ENCODE results near the gene DNAH17. TPM values are rescaled to one million over a fixed set of nuclear protein-coding genes. Genes with fewer than 3 reads are reported as not detected.

DNAH17 gene
- polyA plus RNA-seq, 1 of the 3 experiments (the other 2 are of a cell fraction): not detected

DNA sequence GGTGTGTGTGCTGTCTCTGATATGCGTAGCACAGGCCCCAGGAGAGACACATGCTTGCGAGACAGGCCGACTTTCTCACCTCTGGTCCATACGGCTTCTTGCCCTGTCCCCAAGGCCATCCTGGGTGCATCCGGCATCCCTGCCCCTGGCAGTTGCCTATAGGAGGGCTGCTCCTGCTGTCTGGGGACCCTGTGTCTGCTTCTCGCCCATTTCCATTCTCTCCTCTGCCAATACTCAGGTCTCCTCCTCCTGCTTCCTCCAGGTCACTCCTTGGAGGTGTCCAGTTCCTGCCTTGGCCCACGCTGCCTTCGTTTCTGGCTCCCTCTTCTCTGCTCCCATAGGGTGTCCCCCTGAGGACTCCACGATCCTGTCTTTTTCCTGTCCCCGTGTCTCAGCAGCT is 89.0 kb downstream of the DNAH17 start:
- no peaks in the 10 kb centered on the region for H3K79me2 ChIP-seq (ENCODE audit: insufficient read depth)

More for the DNA sequence above, 89.0 kb downstream of the DNAH17 start:
- no peaks in the 10 kb centered on the region for H3K9me3 ChIP-seq
- WGBS (ENCODE audit: low lambda C conversion rate): 78% methylated on average over 10 of the region's 10 CpGs
- no peak overlapping the region for H3K4me3 ChIP-seq (ENCODE audit: low read depth in 2 of 2, low read length in 1 of 2)
- no peak overlapping the region for H3K4me2 ChIP-seq
- TF ChIP-seq JUND (IDR thresholded peaks at IDR 0.05): no peak
- no peak for TF ChIP-seq POLR2AphosphoS5 (IDR thresholded peaks at IDR 0.05; ENCODE audit: low read depth, low read length)
- TF ChIP-seq MXI1 (IDR thresholded peaks at IDR 0.05; ENCODE audit: low read depth, low read length): no peak
- TF ChIP-seq RXRA (IDR thresholded peaks at IDR 0.05; ENCODE audit: borderline replicate concordance, low read depth): no peak
- TF ChIP-seq RFX5 (IDR thresholded peaks at IDR 0.05; ENCODE audit: low read length): no peak
- TF ChIP-seq SMC3 (IDR thresholded peaks at IDR 0.05; ENCODE audit: low read depth, low read length): no peak
- TF ChIP-seq EZH2phosphoT487 (IDR thresholded peaks at IDR 0.05; ENCODE audit: borderline replicate concordance, low read depth): no peak
- TF ChIP-seq FOSL2 (IDR thresholded peaks at IDR 0.05; ENCODE audit: borderline replicate concordance, low read depth): no peak
- TF ChIP-seq, protein P1, sequence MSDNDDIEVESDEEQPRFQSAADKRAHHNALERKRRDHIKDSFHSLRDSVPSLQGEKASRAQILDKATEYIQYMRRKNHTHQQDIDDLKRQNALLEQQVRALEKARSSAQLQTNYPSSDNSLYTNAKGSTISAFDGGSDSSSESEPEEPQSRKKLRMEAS (IDR thresholded peaks at IDR 0.05; ENCODE audit: low read depth): no peak
- TF ChIP-seq EP300 (IDR thresholded peaks at IDR 0.05; ENCODE audit: borderline replicate concordance in 1 of 2, low read depth in 1 of 2, low read length in 1 of 2): no peak
- TF ChIP-seq, protein P2, sequence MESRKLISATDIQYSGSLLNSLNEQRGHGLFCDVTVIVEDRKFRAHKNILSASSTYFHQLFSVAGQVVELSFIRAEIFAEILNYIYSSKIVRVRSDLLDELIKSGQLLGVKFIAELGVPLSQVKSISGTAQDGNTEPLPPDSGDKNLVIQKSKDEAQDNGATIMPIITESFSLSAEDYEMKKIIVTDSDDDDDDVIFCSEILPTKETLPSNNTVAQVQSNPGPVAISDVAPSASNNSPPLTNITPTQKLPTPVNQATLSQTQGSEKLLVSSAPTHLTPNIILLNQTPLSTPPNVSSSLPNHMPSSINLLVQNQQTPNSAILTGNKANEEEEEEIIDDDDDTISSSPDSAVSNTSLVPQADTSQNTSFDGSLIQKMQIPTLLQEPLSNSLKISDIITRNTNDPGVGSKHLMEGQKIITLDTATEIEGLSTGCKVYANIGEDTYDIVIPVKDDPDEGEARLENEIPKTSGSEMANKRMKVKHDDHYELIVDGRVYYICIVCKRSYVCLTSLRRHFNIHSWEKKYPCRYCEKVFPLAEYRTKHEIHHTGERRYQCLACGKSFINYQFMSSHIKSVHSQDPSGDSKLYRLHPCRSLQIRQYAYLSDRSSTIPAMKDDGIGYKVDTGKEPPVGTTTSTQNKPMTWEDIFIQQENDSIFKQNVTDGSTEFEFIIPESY (IDR thresholded peaks at IDR 0.05; ENCODE audit: borderline replicate concordance, low read depth): no peak
- TF ChIP-seq NRF1 (IDR thresholded peaks at IDR 0.05; ENCODE audit: low read depth, low read length): no peak
- TF ChIP-seq, protein P3, sequence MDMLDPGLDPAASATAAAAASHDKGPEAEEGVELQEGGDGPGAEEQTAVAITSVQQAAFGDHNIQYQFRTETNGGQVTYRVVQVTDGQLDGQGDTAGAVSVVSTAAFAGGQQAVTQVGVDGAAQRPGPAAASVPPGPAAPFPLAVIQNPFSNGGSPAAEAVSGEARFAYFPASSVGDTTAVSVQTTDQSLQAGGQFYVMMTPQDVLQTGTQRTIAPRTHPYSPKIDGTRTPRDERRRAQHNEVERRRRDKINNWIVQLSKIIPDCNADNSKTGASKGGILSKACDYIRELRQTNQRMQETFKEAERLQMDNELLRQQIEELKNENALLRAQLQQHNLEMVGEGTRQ (IDR thresholded peaks at IDR 0.05; ENCODE audit: borderline replicate concordance, low read depth, low read length): no peak
- TF ChIP-seq FOXM1 (IDR thresholded peaks at IDR 0.05; ENCODE audit: low read depth): no peak
- TF ChIP-seq TAF1 (IDR thresholded peaks at IDR 0.05; ENCODE audit: borderline replicate concordance, low read depth, low read length): no peak
- TF ChIP-seq ELF1 (IDR thresholded peaks at IDR 0.05): no peak
- TF ChIP-seq, protein P4, sequence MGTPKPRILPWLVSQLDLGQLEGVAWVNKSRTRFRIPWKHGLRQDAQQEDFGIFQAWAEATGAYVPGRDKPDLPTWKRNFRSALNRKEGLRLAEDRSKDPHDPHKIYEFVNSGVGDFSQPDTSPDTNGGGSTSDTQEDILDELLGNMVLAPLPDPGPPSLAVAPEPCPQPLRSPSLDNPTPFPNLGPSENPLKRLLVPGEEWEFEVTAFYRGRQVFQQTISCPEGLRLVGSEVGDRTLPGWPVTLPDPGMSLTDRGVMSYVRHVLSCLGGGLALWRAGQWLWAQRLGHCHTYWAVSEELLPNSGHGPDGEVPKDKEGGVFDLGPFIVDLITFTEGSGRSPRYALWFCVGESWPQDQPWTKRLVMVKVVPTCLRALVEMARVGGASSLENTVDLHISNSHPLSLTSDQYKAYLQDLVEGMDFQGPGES (IDR thresholded peaks at IDR 0.05; ENCODE audit: low read depth, low read length): no peak
- no peaks in the 10 kb centered on the region for H3K27me3 ChIP-seq (ENCODE audit: insufficient read depth)
- no peaks in the 10 kb centered on the region; a peak in 1 of 4 replicates for H3K4me1 ChIP-seq (ENCODE audit: control insufficient read depth in 1 of 2, insufficient read depth in 2 of 2, low read depth in 1 of 2, low read length in 1 of 2)
- no peak for DNase-seq
- no peaks in the 10 kb centered on the region for H3F3A ChIP-seq (replicated peaks; ENCODE audit: insufficient read depth)
- no peaks in the 10 kb centered on the region for H3K36me3 ChIP-seq (replicated peaks in 1 of 2; ENCODE audit: control insufficient read depth in 1 of 2, insufficient read depth in 2 of 2, low read length in 1 of 2)
- H4K20me1 ChIP-seq (ENCODE audit: insufficient read depth): no peaks in the 10 kb centered on the region
- no peak overlapping the region for H3K27ac ChIP-seq (ENCODE audit: low read depth in 2 of 2, low read length in 1 of 2)
- no peak overlapping the region for H3K9ac ChIP-seq
- ChIA-PET CTCF (interaction anchor here (0.7 to 5.8 kb wide), 6 partner anchors 9 to 234 kb away, joined by 3 to 36 read pairs (median 3); no protein-coding TSS in a partner anchor), POLR2A (no interaction called here)
- H3K9me2 ChIP-seq: no peaks in the 10 kb centered on the region
- H2AFZ ChIP-seq (ENCODE audit: low read depth): no peak overlapping the region

All from SK-N-SH (cell line).